ENCODE results near the gene FSCN2.

DNA sequence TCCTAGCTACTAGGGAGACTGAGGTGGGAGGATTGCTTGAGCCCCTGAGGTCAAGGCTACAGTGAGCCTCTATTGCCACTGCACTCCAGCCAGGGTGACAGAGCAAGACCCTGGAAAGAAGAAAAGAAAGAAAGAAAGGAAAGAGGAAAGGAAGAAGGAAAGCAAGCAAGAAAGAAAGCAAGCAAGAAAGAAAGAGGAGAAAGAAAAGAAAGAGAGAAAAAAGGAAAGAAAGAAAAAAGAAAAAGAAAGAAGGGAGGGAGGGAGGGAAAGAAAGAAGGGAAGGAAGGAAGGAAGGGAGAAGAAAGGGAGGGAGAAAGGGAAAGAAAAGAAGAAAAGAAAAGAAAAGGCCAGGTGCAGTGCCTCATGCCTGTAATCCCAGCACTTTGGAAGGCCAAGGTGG is 24.6 kb upstream of the FSCN2 start:
- TF ChIP-seq, protein P1, sequence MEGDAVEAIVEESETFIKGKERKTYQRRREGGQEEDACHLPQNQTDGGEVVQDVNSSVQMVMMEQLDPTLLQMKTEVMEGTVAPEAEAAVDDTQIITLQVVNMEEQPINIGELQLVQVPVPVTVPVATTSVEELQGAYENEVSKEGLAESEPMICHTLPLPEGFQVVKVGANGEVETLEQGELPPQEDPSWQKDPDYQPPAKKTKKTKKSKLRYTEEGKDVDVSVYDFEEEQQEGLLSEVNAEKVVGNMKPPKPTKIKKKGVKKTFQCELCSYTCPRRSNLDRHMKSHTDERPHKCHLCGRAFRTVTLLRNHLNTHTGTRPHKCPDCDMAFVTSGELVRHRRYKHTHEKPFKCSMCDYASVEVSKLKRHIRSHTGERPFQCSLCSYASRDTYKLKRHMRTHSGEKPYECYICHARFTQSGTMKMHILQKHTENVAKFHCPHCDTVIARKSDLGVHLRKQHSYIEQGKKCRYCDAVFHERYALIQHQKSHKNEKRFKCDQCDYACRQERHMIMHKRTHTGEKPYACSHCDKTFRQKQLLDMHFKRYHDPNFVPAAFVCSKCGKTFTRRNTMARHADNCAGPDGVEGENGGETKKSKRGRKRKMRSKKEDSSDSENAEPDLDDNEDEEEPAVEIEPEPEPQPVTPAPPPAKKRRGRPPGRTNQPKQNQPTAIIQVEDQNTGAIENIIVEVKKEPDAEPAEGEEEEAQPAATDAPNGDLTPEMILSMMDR (conservative IDR thresholded peaks at IDR 0.05; ENCODE audit: low read depth in 2 of 2) = no peak
- no peak for TF ChIP-seq EZH2phosphoT487 (IDR thresholded peaks at IDR 0.05; ENCODE audit: unreplicated experiment)
- TF ChIP-seq EZH2 (IDR thresholded peaks at IDR 0.05; ENCODE audit: low read depth, unreplicated experiment) = no peak
- no peak for TF ChIP-seq POLR2AphosphoS5 (IDR thresholded peaks at IDR 0.05; ENCODE audit: low read depth)
- no peak for TF ChIP-seq CREB1 (CRISPR knock-in tag; IDR thresholded peaks at IDR 0.05; ENCODE audit: low read depth)
- no peak for TF ChIP-seq NANOG (IDR thresholded peaks at IDR 0.05; ENCODE audit: borderline replicate concordance)
- TF ChIP-seq, protein P2, sequence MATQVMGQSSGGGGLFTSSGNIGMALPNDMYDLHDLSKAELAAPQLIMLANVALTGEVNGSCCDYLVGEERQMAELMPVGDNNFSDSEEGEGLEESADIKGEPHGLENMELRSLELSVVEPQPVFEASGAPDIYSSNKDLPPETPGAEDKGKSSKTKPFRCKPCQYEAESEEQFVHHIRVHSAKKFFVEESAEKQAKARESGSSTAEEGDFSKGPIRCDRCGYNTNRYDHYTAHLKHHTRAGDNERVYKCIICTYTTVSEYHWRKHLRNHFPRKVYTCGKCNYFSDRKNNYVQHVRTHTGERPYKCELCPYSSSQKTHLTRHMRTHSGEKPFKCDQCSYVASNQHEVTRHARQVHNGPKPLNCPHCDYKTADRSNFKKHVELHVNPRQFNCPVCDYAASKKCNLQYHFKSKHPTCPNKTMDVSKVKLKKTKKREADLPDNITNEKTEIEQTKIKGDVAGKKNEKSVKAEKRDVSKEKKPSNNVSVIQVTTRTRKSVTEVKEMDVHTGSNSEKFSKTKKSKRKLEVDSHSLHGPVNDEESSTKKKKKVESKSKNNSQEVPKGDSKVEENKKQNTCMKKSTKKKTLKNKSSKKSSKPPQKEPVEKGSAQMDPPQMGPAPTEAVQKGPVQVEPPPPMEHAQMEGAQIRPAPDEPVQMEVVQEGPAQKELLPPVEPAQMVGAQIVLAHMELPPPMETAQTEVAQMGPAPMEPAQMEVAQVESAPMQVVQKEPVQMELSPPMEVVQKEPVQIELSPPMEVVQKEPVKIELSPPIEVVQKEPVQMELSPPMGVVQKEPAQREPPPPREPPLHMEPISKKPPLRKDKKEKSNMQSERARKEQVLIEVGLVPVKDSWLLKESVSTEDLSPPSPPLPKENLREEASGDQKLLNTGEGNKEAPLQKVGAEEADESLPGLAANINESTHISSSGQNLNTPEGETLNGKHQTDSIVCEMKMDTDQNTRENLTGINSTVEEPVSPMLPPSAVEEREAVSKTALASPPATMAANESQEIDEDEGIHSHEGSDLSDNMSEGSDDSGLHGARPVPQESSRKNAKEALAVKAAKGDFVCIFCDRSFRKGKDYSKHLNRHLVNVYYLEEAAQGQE (IDR thresholded peaks at IDR 0.05; ENCODE audit: unreplicated experiment) = no peak
- TF ChIP-seq ZNF114 (CRISPR knock-in tag; IDR thresholded peaks at IDR 0.05) = no peak
- TF ChIP-seq, protein P3, sequence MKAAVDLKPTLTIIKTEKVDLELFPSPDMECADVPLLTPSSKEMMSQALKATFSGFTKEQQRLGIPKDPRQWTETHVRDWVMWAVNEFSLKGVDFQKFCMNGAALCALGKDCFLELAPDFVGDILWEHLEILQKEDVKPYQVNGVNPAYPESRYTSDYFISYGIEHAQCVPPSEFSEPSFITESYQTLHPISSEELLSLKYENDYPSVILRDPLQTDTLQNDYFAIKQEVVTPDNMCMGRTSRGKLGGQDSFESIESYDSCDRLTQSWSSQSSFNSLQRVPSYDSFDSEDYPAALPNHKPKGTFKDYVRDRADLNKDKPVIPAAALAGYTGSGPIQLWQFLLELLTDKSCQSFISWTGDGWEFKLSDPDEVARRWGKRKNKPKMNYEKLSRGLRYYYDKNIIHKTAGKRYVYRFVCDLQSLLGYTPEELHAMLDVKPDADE (IDR thresholded peaks at IDR 0.05) = no peak
- no peak for TF ChIP-seq STAT1 (IDR thresholded peaks at IDR 0.05; ENCODE audit: unreplicated experiment)
- no peak for TF ChIP-seq ZNF331 (CRISPR knock-in tag; IDR thresholded peaks at IDR 0.05; ENCODE audit: low read depth)
